Fibroblast of skin of left biceps (primary cell): ENCODE measurements around the gene SYT9.
"Not testable (repeated sequence)": the region's sequence is repeated elsewhere in the genome, so short reads cannot be mapped to it uniquely, and the experiment has no call there.

Experiments
- DNase-seq, 2 experiments: peaks; one replicate each; pipeline ENCODE4 v3.0.0-alpha.2; 2013; ENCODE audit warnings: low read depth in 2 of 2

Gene SYT9

DNA sequence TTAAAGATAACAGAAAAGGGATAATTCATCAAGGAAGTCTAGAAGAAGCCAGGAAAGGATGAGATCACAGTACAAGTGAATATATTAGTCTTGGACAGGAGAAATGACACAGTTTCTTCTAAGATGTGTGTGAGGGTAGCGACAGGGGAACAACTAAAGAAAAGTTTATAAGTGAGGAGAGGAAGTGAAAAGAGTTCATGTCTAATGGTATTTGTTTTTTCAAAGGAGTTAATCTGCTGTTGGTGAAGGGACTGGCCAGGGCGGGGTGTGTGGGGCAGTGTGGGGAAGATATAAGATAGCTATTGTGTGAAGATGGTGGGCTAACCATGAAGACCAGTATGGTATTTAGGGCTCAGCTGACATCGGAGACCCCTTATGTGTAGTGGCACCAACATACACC lies 254.5 kb downstream of the SYT9 start:
- DNase-seq = no peak

- DNase-seq = no peak
Measured at GRCh38 chr11:7508087-7508486, 256.4 kb downstream of the SYT9 start.

- DNase-seq = no peak
Measured at GRCh38 chr11:7509966-7510365, 258.3 kb downstream of the SYT9 start.

DNA sequence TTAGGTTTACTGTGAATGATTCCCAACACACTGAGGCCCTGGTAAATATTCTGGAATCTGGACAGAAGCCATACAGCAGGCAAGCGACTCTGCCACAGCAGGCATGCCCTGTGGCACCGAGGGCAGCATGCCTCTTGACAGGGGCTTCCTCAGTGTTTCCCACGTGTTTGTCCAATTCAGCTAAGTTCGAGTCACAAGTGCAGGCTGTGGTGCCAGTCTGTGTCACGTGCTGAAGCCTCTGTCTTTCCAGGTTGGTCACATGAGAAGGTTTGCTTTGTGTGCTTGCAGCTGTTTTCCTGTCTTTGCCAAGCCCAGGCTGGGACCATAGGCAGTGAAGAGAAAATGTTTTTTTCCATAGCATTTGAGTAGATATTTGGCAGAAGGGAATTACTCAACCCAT lies 259.7 kb downstream of the SYT9 start:
- no peak for DNase-seq

GRCh38 chr11:7512525-7513233 lies 261.0 kb downstream of the SYT9 start:
- no peak for DNase-seq

DNA sequence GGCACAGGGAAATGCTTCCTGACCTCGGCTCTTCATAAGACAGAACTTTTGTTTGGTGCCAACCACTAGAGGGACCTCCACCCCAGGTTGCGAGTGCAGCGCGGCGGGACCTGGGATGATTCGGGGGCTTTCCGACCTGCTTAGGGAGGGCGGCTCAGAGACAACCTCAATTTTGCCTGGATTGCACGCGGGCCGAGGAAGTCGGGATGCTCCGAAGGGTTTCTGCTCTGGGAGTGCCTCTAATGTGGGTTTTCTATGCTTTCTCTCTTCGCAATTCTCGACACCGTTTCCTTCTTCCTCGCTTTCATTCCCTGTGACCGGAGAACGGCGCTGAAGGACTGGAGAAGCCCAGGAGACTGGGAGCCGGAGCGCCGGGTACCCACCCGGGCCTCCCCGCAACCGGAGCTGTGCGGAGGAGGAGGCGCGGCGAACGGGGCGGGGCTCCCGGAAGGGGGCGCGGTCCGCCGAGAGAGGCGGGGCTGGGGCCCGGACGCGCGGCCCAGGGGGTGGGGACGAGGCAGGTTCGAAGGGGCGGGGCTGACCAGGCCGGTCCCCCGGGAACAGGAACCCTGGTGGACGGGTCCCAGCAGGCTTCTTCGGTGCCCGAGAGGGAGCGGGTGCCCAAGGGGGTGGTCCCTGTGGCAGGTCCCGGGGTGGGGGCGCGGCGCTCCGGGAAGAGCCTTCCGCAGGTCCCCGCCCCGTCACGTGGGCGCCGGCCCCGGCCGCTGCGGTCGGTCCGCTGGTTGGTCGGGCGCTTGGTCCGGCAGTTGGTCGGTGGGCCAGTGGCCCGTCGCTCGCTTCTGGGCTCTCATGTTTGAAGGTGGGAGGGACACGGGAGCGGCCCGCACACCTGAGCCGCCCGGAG lies 261.8 kb downstream of the SYT9 start, which contains the start of gene PPFIBP2:
Gene PPFIBP2 (plus strand): TSS at position 766 of the 865 bp plus-strand sequence. CDS start 35,477 bp downstream, outside the sequence.
- peak in 1 of 2 experiments; percentile 18 for DNase-seq

- no peak for DNase-seq
Measured at GRCh38 chr11:7514099-7514591, 262.4 kb downstream of the SYT9 start.

- DNase-seq = no peak
Measured at GRCh38 chr11:7515447-7515886, 263.8 kb downstream of the SYT9 start.

GRCh38 chr11:7516475-7516874 lies 264.8 kb downstream of the SYT9 start:
- DNase-seq = no peak

GRCh38 chr11:7517743-7518142 lies 266.0 kb downstream of the SYT9 start:
- DNase-seq = not testable (repeated sequence)
